Fibroblast of mammary gland (primary cell): ENCODE results near the gene ANO1.
"Not testable (repeated sequence)": the region's sequence is repeated elsewhere in the genome, so short reads cannot be mapped to it uniquely, and the experiment has no call there.

Experiments
- DNase-seq: peaks from one replicate; pipeline ENCODE4 v3.0.0-alpha.2; 2010; ENCODE audit warnings: low read depth
- H3K4me3 ChIP-seq: 2 replicates; pipeline ENCODE4 v1.5.1; 2011; ENCODE audit warnings: low read depth, mild to moderate bottlenecking, low read length, moderate library complexity; ENCODE audit not compliant: control insufficient read depth
- TF ChIP-seq, protein P1 (sequence below): conservative IDR thresholded peaks from 2 replicates; pipeline ENCODE4 v1.5.1; 2011; ENCODE audit warnings: low read depth, low read length, inconsistent platforms; ENCODE audit not compliant: control insufficient read depth, insufficient read depth

The ANO1 gene

DNA sequence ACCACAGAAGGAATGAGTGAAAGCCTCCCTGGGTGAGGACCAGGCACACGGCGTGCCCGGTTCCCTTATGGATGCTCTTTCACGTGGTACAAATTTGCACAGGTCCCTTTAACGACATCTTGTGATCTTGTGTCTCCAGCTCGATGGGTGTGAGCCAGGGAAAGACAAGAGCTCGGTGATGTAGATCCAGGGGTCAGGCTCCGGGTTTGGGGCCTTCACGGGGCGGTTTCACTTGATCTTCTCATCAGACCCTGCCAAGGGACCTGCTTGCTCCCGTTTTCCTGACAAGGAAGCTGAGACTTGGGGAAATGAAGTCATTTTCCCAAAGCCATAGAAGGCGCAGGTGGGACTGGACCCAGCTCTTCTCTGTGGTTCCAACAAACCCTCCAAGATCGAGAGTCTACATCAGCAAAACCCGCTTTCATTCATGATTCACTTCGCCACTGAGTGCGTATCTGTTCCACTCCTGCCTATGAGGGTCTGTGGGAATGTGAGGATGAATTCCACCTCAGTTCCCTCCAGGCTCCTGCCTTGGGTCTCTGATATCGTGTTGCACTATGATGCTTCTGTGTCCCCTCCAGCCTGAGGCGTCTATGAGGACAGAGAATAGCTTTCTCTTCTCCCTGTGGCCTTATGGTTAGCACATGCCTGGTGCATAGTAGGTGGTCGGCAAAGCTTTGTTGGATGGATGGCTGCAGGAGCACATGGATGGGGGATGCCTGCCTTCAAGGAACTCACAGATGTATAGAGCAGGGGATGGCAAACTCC, 45.0 kb upstream of the ANO1 start:
- H3K4me3 ChIP-seq, result no peak overlapping the region
- TF ChIP-seq, protein P1, sequence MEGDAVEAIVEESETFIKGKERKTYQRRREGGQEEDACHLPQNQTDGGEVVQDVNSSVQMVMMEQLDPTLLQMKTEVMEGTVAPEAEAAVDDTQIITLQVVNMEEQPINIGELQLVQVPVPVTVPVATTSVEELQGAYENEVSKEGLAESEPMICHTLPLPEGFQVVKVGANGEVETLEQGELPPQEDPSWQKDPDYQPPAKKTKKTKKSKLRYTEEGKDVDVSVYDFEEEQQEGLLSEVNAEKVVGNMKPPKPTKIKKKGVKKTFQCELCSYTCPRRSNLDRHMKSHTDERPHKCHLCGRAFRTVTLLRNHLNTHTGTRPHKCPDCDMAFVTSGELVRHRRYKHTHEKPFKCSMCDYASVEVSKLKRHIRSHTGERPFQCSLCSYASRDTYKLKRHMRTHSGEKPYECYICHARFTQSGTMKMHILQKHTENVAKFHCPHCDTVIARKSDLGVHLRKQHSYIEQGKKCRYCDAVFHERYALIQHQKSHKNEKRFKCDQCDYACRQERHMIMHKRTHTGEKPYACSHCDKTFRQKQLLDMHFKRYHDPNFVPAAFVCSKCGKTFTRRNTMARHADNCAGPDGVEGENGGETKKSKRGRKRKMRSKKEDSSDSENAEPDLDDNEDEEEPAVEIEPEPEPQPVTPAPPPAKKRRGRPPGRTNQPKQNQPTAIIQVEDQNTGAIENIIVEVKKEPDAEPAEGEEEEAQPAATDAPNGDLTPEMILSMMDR, result no peak
- no peak for DNase-seq

DNA sequence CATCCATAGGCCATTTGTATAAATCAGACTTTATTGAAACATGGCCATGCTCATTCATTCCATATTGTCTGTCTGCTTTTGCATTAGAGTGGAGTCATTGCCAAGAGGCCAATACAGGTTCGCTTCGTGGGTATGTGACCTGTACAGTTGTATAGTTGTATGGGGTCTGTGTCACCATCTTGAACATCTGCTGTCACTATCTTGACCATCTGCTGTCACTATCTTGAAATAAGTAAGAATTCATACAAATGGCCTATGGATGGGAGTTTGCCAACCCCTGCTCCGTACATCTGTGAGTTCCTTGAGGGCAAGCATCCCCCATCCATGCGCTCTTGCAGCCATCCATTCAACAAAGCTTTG, 44.4 kb upstream of the ANO1 start:
- DNase-seq, result no peak
- TF ChIP-seq, protein P1, result no peak
- H3K4me3 ChIP-seq, result no peak overlapping the region

DNA sequence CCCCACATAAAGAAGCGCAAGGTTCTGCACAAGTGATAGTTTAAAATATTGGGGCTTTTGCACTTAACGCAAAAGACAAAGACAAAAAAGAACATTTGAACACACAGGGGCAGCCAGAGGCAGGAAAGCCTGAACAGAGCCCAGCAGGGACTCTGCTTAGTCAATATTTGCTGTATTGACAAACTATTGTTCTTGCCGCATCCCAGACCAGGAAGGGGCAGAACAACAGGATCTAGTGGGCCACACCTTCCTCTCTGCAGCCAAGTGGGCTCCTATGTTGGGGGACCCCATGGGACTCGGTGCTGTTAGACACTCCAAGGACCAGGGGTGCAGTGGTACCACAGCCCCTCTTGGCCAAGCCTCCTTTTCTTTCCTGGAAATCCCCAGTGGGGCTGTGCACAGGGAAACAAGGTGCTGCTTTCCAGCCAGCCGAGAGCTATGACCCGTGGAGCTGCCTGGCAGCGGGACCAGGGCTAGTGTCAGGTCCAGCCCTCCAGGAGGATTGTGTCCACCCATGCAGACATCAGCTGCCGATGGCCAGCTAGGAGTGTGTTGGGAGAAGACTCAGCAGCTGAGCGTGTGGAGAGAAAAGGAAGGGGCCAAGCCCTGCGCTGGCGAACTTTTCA, 43.3 kb upstream of the ANO1 start:
- DNase-seq, result no peak
- H3K4me3 ChIP-seq, result no peak overlapping the region
- TF ChIP-seq, protein P1, result no peak

DNA sequence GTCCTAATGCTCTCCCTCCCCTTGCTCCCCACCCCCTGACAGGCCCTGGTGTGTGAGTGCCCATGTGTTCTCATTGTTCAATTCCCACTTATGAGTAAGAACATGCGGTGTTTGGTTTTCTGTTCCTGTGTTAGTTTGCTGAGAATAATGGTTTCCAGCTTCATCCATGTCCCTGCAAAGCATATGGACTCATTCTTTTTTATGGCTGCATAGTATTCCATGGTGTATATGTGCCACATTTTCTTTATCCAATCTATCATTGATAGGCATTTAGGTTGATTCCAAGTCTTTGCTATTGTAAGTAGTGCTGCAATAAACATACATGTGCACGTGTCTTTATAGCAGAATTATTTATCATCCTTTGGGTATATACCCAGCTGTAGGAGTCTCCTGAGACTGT, 42.5 kb upstream of the ANO1 start:
- H3K4me3 ChIP-seq, DNase-seq: not testable (repeated sequence)

DNA sequence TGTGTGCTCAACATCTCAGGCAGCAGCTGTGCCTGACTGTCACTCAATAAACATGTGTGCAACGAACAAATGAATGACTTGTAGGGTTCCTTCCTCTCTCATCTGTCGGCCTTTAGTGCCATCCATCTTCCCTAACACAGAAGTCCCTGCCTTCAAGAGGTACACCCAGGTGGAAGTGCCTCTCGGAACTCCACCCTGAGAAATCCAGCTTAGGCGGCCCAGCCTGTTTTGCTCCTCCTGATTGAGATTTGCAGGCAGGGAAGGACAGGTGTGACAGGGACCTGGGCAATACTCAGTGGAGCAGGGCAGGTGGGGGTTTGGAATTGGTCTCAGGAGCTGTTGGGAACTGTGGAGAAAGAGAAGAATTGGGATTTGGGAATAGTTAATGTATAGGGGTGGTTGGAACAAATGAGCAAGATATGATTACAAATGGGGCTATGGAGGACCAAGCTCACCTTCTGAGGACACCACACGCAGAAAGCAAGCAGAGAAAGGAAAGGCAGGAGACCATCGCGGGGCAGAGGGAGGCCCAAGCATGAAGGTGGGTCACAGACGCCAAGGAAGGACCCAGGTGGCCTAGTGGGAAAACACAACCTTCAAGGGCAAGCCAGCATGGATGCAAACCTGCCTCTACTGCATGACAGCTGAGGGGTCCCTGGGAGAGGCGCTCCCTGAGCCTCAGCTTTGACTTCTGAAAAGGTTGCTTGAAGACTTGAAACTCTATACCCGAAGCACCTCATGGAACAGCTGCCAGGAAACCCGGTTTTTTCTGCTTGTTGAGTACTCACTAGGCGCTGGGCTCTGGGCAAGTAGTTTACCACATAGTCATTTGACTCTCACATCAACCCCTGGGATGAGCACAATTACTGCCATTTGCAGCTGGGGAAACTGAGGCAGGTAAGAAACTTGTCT, 40.9 kb upstream of the ANO1 start:
- DNase-seq, result no peak
- TF ChIP-seq, protein P1, result no peak
- no peak overlapping the region for H3K4me3 ChIP-seq

DNA sequence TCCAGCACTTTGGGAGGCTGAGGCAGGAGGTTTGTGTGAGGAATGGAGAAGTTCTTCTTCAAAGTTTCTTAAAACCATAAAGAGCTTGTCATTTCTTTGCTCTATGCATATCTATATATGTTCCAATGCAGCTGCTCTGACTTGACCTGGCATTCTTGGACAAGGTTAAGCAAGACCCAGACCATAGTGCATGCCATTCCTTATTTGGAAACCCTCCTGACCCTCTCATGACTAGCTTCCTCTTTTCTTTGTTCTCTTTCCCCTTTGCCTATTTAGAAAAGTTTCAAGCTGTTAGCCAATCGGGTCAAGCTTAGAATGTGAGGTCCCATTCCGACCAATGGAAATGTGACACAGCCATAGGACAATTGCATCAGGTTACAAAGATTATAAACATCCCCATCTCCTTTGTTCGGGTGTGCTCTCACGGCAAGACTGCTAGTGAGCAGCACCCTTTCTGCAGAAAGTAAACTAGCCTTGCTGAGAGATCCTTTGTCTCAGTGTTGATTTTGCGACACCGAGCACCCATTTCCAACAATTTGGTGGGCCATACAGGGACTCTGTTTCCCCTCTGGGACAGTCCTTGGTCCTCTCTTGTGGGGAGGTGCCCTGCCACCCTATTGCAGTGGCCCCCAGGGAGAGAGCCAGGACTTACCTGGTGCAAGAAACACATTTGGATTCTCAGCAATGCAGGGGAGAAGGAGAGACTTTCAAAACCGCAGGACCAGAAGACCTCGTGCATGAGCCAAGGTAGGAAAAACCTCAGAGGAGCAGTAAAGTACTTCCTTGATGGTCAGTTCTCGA, 39.9 kb upstream of the ANO1 start:
- TF ChIP-seq, protein P1, result no peak
- H3K4me3 ChIP-seq, result no peak overlapping the region
- DNase-seq, result no peak
